ENCODE results near the gene NT5M.

- TF ChIP-seq CTCF (IDR thresholded peaks at IDR 0.05) (no peak), POLR2A (IDR thresholded peaks at IDR 0.05) (no peak)
Observed at GRCh38 chr17:17325228-17325627, 22.1 kb downstream of the NT5M start.
